Thymus (tissue), 2 donors: Measurements from ENCODE around the gene NUDT22. TPM values are rescaled to one million over a fixed set of nuclear protein-coding genes. Genes with fewer than 3 reads are reported as not detected.

ENCODE experiments used
- polyA plus RNA-seq: library from polyadenylated mRNA; stranded (reverse); fragments of 200-250 nt; gene quantifications from one replicate; pipeline ENCODE4 v1.2.3, GENCODE V29; 2013
- total RNA-seq: library from RNA; stranded (reverse); fragments of 120-200 nt; gene quantifications from one replicate; pipeline ENCODE4 v1.2.4, GENCODE V29; 2013
- donor health status: healthy.

The NUDT22 gene
- total and polyA plus RNA-seq, 2 donors: 48.7 to 93.2 TPM

Other genes starting within 250 kb of the NUDT22 start
- 46.7 TPM for gene OTUB1, start 239.8 kb upstream of the NUDT22 start, total RNA-seq
- 83.8 TPM for gene OTUB1, start 239.8 kb upstream of the NUDT22 start, polyA plus RNA-seq
- gene FLRT1, start 190.3 kb upstream of the NUDT22 start, total RNA-seq: 0.05 TPM
- gene FLRT1, start 190.3 kb upstream of the NUDT22 start, polyA plus RNA-seq: 0.07 TPM
- 16.6 TPM for gene MACROD1, start 60.2 kb upstream of the NUDT22 start, total RNA-seq
- gene MACROD1, start 60.2 kb upstream of the NUDT22 start, polyA plus RNA-seq: 9.7 TPM
- 94.1 TPM for gene STIP1, start 40.1 kb upstream of the NUDT22 start, total RNA-seq
- gene STIP1, start 40.1 kb upstream of the NUDT22 start, polyA plus RNA-seq: 46.7 TPM
- gene FERMT3, start 19.6 kb upstream of the NUDT22 start, total RNA-seq: 74.5 TPM
- gene FERMT3, start 19.6 kb upstream of the NUDT22 start, polyA plus RNA-seq: 91.0 TPM
- gene TRPT1, start 88 bp upstream of the NUDT22 start, total RNA-seq: 45.1 TPM
- gene TRPT1, start 88 bp upstream of the NUDT22 start, polyA plus RNA-seq: 66.7 TPM
- gene DNAJC4, start 4.3 kb downstream of the NUDT22 start, total RNA-seq: 18.1 TPM
- 134 TPM for gene DNAJC4, start 4.3 kb downstream of the NUDT22 start, polyA plus RNA-seq
- gene VEGFB, start 8.3 kb downstream of the NUDT22 start, total RNA-seq: 16.0 TPM
- 70.2 TPM for gene VEGFB, start 8.3 kb downstream of the NUDT22 start, polyA plus RNA-seq
- 45.0 TPM for gene FKBP2, start 14.8 kb downstream of the NUDT22 start, total RNA-seq
- 128 TPM for gene FKBP2, start 14.8 kb downstream of the NUDT22 start, polyA plus RNA-seq
- gene PPP1R14B, start 20.7 kb downstream of the NUDT22 start, total RNA-seq: 106 TPM
- 105 TPM for gene PPP1R14B, start 20.7 kb downstream of the NUDT22 start, polyA plus RNA-seq
- 5.8 TPM for gene PLCB3, start 25.3 kb downstream of the NUDT22 start, total RNA-seq
- 7.3 TPM for gene PLCB3, start 25.3 kb downstream of the NUDT22 start, polyA plus RNA-seq
- 65.8 TPM for gene BAD, start 58.4 kb downstream of the NUDT22 start, total RNA-seq
- gene BAD, start 58.4 kb downstream of the NUDT22 start, polyA plus RNA-seq: 64.1 TPM
- gene GPR137, start 59.6 kb downstream of the NUDT22 start, total RNA-seq: 7.3 TPM
- gene GPR137, start 59.6 kb downstream of the NUDT22 start, polyA plus RNA-seq: 18.5 TPM
- gene KCNK4, start 65.0 kb downstream of the NUDT22 start, total RNA-seq: not detected
- gene KCNK4, start 65.0 kb downstream of the NUDT22 start, polyA plus RNA-seq: not detected
- 0.19 TPM for gene CATSPERZ, start 74.1 kb downstream of the NUDT22 start, total RNA-seq
- 0.78 TPM for gene CATSPERZ, start 74.1 kb downstream of the NUDT22 start, polyA plus RNA-seq
- gene ESRRA, start 79.2 kb downstream of the NUDT22 start, total RNA-seq: 20.5 TPM
- gene ESRRA, start 79.2 kb downstream of the NUDT22 start, polyA plus RNA-seq: 48.0 TPM
- gene TRMT112, start 91.3 kb downstream of the NUDT22 start, total RNA-seq: 353 TPM
- 294 TPM for gene TRMT112, start 91.3 kb downstream of the NUDT22 start, polyA plus RNA-seq
- 222 TPM for gene PRDX5, start 91.8 kb downstream of the NUDT22 start, total RNA-seq
- gene PRDX5, start 91.8 kb downstream of the NUDT22 start, polyA plus RNA-seq: 286 TPM
- gene CCDC88B, start 113.9 kb downstream of the NUDT22 start, total RNA-seq: 26.9 TPM
- gene CCDC88B, start 113.9 kb downstream of the NUDT22 start, polyA plus RNA-seq: 480 TPM
- 17.8 TPM for gene RPS6KA4, start 132.9 kb downstream of the NUDT22 start, total RNA-seq
- 24.6 TPM for gene RPS6KA4, start 132.9 kb downstream of the NUDT22 start, polyA plus RNA-seq